WI38 (cell line): ENCODE measurements around the gene PRKCB.

ENCODE experiments used
- H3K4me3 ChIP-seq: 2 replicates; pipeline ENCODE4 v1.5.1; 2011; ENCODE audit warnings: low read depth, mild to moderate bottlenecking, control low read depth, low read length
- CTCF ChIP-seq: IDR thresholded peaks from 2 replicates; pipeline ENCODE4 v1.5.1; 2012; ENCODE audit warnings: low read depth, mild to moderate bottlenecking, control low read depth, low read length

PRKCB gene

DNA sequence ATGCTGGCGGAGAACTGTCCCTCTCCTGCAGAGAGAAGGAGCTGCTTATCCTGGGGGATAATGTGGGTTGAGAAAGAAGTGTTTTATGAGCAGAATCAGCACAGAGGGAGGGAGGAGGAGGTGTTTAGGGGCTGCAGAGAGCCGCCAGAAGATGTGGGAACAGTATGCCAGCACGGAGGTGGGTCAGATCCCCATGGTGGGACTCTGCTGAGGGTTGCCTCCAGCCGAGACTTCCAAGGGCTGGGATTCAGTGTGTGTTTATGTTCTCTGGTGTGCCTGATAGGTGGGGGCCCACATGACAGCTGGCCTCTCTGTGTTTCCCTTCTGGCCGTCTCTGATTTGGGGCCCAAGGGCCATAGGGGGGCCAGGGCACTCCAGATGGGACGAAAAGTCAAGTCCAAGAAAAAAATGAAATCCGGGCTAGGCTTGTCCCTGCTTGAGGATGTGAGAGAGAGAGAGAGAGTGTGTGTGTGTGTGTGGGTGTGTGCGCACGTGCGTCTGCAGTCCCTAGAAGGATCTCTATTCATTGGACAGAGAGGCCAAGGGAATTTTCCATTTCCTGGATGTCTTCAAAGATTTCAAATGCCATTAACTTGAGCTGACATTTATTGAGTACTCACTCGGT, 21.6 kb downstream of the PRKCB start:
- TF ChIP-seq CTCF: no peak
- H3K4me3 ChIP-seq: no peak overlapping the region

GRCh38 chr16:23857881-23858269, 22.1 kb downstream of the PRKCB start:
- TF ChIP-seq CTCF: no peak
- H3K4me3 ChIP-seq: no peak overlapping the region

DNA sequence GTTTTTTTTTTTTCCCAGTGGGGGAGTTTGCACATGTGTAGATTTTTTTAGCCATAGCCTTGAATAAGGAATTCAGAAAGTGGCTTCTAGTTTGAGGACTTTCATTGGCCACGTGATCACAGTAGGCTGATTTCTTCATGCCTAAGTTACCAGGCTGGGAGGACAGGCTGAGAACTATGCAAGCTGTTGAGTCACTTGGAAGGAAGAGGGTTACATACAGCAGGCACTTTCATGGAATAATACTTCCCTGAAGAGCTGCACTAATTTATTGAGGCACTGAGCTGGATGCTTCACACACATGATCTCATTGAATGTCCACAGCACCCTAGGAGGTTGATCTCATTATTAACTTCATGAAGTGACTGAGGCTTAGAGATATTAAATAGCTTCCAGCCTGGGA, 22.8 kb downstream of the PRKCB start:
- no peak overlapping the region for H3K4me3 ChIP-seq
- no peak for TF ChIP-seq CTCF

GRCh38 chr16:23859713-23860269, 24.0 kb downstream of the PRKCB start:
- TF ChIP-seq CTCF: no peak

DNA sequence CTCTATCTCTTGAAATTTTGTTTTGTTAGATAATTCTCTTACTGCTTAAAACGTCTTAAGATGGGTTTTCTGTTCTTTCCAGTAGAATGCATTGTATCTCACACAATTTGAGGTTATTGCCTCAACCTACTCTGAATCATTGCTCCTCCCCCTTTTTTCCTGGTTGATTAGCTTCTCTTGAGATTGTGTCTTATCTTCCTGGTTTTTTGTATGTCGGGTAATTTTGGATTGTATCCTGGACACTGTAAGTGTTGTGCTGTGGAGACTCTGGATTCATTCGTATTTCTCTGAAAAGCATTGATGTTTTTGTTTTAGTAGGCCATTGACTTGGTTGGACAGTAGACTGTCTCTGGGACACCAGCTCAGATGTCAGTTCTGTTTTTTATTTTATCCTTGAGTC, 26.1 kb downstream of the PRKCB start:
- TF ChIP-seq CTCF: no peak

More at GRCh38 chr16:23859713-23860269, 24.0 kb downstream of the PRKCB start:
- H3K4me3 ChIP-seq: no peak overlapping the region

DNA sequence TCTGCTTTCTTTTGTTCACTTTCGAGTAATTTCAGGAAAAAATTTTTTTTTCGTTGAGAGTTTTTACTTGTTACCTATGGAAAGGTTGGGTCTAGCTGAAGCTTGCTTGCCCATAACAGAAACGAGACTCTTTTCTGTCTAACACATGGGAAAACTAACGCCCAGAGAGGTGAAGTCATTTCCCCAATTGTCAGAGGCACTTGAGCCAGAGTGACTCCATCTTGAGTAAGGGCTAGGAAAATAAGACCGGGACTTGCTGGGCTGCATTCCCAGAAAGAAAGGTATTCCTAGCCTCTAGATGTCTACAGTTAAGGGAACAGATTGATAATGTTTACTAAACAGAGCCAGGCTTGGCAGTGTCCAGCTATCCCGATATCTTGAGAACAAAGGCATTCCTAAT, 26.8 kb downstream of the PRKCB start:
- no peak overlapping the region for H3K4me3 ChIP-seq
- no peak for TF ChIP-seq CTCF

More for the DNA sequence above, 26.1 kb downstream of the PRKCB start:
- H3K4me3 ChIP-seq: no peak overlapping the region

GRCh38 chr16:23863511-23864422, 28.0 kb downstream of the PRKCB start:
- TF ChIP-seq CTCF: no peak
- no peak overlapping the region for H3K4me3 ChIP-seq
